ENCODE data around the gene C19orf25. TPM values are rescaled to one million over a fixed set of nuclear protein-coding genes. Genes with fewer than 3 reads are reported as not detected.

C19orf25 gene
- total and polyA plus RNA-seq, 2 of the 13 experiments (the other 11 are each of a cell fraction or from before 2014, with no cell fraction given): 14.2 to 32.4 TPM

DNA sequence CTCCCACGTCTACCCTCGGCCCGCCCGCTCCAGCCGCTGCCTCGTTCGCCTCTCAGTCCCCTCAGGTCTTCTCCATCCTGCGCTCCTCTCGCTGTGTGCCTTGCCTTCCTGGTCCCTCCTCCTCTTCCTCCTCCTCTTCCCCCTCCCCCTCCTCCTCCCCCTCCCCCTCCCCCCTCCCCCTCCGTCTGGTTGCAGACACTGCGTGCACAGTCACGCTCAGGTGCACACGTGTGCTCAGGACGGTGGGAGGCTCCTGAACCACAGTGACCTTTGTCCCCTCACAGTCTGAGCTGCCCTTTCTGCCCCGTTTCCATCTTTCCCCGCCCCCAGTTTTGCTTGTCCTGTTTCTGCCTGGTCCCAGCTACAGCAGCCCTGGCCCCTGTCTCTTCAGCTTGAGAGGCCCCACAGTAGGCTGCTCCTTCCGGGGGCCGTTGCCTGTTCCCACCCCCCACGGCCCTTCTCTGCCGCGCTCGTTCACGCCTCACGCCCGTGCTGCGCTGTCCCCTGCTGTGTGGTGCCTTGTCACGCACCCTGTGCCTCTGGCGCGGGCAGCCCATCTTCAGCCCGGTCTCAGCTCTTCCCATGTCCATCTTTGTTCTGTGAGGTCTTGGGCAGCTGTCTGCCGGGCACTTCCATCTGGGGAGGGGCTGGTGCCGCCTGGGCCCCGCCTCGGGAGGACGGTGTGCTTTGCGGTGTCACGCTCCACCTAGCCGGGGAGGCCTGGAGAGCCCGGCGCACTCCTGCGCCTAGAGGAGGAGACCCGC lies 54.6 kb downstream of the C19orf25 start (continued):
- TF ChIP-seq FLYWCH1 (CRISPR knock-in tag; IDR thresholded peaks at IDR 0.05) (no peak), ZNF564 (CRISPR knock-in tag; IDR thresholded peaks at IDR 0.05) (peak; percentile 45; the same call in 1 of the 2 replicates), ZBED4 (CRISPR knock-in tag; IDR thresholded peaks at IDR 0.05; ENCODE audit: borderline replicate concordance) (no peak), ZNF687 (CRISPR knock-in tag; IDR thresholded peaks at IDR 0.05) (peak; percentile 93), PHF20 (CRISPR knock-in tag; IDR thresholded peaks at IDR 0.05) (peak; percentile 47; the same call in 1 of the 2 replicates), SNAPC2 (CRISPR knock-in tag; IDR thresholded peaks at IDR 0.05) (no peak), ZNF343 (CRISPR knock-in tag; IDR thresholded peaks at IDR 0.05) (0 out of 2 replicates have a peak, but pooled peaks have one; percentile 46)
